GM19238 (cell line): ENCODE results near the gene AADAC.
"Not testable (repeated sequence)": the region's sequence is repeated elsewhere in the genome, so short reads cannot be mapped to it uniquely, and the experiment has no call there.

Experiments
- DNase-seq: peaks from one replicate; pipeline ENCODE4 v3.0.0; 2011; ENCODE audit warnings: low spot score; ENCODE audit not compliant: insufficient read length

Gene AADAC

DNA sequence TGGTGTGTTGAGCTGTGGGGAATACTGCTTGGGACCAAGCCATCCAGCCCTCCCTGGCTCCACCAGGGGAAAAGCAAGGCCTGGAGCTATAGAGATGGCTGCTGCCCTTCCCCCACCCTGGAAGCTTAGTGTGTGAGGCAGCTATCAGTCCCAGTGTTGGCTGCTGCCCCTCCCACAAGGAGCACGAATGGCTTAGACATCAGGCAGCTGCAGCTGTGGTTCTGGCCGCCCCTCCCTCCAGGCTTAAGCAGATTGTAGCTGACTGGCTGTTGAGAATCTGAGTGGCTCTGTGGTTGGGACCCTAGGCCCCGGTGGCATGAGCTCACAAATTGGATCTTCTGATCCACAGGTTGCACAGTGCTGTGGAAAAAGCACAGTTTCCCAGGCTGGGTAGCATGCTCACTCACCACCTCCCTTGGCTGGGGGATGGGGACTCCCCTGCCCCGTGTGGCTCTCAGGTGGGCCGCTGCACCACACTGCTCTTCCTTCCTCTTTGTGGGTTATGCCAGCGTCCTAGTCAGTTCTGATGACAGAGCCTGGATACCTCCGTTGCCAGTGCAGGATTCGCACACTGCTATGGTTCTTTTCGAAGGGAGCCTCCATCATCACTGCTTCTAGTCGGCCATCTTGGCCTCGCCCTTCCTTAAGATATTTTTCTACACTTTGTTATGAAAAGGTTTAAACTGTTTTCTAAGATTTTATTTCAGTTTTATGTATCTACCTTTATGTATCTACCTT, 38.3 kb downstream of the AADAC start:
- DNase-seq, result no peak

GRCh38 chr3:151856118-151856517, 42.2 kb downstream of the AADAC start:
- DNase-seq, result no peak

DNA sequence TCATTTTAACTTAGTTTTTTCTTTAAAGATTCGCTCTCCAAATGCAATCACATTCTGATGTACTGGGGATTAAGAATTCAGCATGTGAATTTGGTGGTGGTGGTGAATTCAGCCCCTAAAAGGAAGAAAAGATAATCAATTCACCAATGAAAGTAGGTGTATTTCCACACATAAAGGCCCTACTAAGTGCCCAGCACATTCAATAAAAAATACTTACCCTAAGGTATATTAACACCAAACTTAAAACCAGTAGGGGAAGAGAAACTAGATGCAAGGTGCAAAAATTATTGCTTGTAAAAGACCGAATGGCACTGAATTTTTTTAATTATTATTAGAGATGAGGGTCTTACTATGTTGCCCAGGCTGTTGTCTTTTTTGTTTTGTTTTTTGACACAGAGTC, 42.7 kb downstream of the AADAC start:
- DNase-seq, result no peak

- DNase-seq, result no peak
Measured at GRCh38 chr3:151859233-151859673, 45.3 kb downstream of the AADAC start.

GRCh38 chr3:151859905-151860304, 46.0 kb downstream of the AADAC start:
- no peak for DNase-seq

- no peak for DNase-seq
Measured at GRCh38 chr3:151863611-151864010, 49.7 kb downstream of the AADAC start.

DNA sequence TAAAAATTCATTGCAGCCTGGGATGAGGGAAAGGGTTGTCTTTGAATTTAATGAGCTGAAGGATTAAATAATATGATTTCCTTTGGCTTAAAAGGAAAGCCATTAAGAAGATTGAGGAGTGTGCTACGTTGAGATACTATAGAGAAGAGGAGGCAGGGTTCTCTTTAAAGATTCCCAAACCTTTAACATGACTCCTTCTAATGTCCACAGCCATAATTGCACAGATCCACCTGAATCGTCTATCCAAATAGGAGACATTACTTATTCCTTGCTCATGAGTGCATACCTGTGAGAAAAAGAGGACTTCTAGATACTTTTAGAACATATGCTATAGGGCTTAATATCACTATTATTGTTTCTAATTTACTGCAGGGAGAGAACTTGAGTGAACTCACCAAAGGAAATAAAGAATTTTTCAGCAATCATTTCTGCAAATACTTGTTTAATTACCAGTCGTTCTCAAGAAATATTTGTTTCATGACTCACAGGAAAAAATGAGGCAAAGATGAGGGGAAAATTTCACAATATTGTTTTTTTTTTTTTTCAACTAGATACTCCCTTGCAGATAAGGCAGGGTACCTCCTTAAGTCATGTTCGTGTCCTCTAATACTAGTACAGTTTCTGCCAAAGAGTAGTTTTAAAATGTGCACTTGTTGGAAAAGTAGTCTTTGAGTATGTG, 50.6 kb downstream of the AADAC start:
- no peak for DNase-seq

DNA sequence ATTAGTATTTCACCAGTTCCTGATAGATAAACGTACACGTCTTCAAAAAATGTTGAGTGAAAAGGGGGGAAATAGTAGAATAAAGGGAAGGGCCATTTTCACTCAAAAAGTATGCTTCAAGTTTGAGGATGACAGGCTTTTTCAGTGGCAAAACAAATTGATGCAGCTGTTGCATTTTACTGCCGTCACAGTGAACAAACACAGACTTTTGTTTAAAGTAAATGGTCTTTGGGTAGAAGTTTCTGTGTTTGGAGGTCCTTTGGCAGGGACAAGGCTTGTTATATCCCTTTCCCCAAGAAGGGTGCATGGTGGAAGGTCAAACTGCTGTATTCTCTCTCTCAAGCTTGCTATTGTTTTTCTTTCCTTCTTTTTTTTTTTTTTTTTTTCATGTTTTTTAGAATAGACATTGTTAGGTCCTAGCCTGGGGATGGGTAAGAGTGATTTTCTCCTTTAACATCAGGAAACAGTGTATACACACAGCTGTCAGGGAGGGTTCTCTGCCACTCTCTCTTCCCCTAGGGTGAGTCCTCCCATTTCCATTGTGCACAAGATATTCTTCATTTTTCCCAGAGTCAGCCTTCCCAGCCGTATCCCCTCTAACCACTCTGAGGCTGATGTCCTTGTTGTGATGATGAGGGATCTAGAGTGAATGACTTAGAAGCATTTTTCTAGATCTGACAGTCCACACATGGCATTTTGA, 52.9 kb downstream of the AADAC start:
- DNase-seq, result no peak

DNA sequence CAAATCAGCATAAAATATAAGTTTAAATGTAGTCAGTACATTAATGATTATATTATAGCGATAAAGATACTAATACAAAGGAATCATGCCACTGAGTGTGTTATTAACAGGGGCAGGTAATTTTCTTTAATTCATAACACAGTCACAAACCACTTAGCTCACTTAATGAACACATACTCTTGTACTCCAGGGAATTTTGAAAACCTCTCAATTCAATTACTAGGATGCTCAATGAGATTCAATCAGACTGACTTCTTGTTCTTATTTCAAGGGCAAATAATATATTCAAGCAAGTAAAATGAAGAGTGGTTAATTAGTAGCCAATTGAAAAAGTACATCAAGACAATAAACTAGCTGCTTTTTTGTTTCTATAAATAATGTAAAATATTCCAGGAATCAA, 53.8 kb downstream of the AADAC start:
- no peak for DNase-seq

GRCh38 chr3:151869181-151869580, 55.3 kb downstream of the AADAC start:
- no peak for DNase-seq

DNA sequence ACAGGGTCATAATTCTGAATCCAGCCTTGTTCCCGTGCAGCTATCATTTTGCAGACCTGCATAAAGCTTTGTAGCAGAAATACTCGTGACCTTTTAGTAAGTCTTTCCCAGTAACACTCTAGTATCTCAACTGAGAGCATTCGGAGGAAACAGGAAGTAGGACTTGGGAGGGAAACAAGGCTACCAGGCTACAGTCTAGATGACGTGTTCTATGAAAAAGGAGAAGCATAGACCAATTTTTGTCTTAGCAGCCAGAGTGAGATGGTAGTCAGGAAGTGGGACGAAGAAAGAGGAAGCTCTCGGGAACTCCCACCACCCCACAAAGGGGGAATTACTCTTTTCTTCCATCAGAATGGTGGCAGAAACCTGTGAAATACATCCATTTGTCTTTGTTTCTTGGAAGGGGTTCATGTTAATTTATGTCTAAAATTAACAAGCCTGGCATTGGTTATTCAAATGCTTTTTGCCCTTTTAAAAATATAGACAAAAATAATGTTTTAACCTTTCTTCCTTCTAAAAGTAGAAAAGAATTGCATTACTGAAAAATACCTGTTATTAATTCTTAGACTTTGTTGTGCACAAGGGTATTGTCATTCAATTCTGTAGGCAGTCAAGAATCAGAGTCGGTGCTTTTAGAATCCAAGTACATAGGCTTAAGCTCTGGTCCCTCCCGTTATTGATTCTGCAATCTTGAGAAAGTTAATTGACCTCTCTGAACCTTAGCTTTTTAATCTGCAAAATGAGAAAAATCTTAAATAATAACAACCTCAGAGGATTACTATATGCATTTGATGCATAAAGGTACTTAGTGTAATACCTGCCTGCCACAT, 57.9 kb downstream of the AADAC start:
- DNase-seq, result no peak

DNA sequence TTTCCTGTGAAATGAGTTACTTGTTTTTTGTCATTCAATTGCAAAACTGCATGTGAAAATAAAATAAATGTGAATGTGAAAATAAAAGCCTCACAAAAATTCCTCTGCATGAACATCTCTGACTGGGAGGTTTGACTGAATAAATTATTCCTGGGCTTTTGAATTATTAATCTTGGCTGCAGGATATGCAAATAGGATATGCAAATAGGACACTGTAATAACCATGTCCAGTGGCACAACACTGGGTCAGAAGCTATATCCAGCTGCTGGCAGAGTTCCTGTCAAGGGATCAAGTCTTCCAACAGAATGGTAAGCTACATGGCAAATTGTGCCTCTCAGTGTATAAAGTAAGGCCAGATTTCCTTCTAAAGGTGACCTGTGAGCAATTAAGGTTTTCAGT, 59.5 kb downstream of the AADAC start, which contains the start of gene SUCNR1:
TSS of gene SUCNR1 (plus strand) at position 246 of the 400 bp plus-strand sequence. CDS start 6,250 bp downstream, outside the sequence.
- no peak for DNase-seq

GRCh38 chr3:151874079-151874478, 60.2 kb downstream of the AADAC start:
- not testable (repeated sequence) for DNase-seq

GRCh38 chr3:151875759-151876158, 61.8 kb downstream of the AADAC start:
- no peak for DNase-seq

GRCh38 chr3:151877269-151877668, 63.4 kb downstream of the AADAC start:
- no peak for DNase-seq
